Kidney glomerular epithelial cell (primary cell): ENCODE results near the gene SLC8A1.
A peak's percentile ranks its signal among the peaks of the same experiment; 100 is the strongest.

Experiments used
- DNase-seq: peaks from one replicate; lab custom pipeline; 2025; lab: John Stamatoyannopoulos, UW

SLC8A1 gene

DNA sequence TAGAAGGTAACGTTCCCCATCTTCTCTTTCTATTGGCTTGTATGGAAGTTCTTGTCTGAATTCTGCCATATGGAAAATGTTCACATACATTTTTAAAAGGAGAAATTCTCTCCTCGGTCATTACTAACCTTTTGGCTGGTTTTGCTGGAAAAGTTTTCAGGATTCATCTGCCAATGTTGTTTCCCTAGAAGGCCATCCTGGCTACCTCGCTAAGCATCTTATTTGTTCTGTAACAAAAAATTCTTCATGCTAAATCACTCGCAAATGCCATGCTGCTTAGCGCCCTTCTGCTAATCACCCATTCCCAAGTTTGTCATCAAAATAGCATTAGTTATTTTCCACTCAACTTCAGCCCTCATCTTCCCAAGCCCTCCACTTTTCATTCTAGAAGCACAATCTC, 262.0 kb downstream of the SLC8A1 start:
- DNase-seq: no peak

DNA sequence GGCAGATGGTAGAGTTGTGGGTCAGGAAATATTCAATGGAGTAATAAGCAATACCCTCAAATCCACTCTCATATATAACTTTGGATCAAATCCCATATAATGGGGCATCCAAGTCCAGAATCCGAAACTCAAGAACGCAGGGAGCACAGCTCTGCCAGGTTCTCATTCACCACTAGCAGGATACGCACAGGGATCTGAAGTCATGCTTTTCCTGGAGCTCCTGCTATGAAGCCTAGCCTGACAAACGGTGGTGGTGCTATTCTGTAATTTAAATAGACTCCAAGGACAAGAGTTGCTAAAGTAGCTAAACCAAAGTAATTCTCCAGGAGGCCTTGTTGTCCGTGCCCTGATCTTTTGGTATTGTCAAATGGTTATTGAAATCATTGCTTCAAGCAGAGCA, 264.8 kb downstream of the SLC8A1 start:
- no peak for DNase-seq

DNA sequence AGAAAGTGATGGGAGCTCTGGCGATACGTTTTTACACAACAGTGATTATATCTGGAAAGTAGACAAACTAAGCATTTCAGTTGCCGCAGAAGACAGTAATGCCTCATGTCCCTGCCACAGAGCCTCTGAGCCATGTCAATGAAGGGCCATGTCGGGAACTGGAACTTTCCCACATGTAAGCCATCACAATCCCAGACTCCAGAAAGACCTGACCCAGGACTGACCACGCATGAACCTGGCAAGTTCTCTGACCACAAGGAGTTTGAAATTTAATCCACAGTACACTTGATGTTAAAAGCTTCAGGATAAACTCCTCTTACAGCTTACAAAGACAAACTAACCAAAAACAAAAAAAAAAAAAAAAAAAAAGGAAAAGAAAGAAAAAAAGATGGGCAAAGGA, 267.3 kb downstream of the SLC8A1 start:
- DNase-seq: no peak

DNA sequence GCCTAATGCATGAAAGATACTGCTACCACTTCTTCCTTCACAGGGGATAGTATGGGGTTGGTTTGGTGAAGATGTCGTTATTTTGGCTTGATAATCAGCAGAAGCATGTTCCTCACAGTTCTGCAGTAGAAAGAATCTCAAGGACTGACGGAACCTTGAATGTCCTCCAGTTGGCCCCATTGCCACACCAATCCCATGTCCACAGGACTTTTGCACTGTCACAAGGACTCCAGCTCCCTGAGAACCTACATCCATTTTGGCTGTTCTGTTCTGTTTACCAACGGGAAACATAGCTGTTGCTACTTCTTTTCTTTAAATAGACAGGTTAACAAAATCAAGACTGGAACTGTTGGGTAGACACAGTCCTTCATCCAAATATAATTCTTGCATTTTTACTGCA, 270.0 kb downstream of the SLC8A1 start:
- DNase-seq: no peak

DNA sequence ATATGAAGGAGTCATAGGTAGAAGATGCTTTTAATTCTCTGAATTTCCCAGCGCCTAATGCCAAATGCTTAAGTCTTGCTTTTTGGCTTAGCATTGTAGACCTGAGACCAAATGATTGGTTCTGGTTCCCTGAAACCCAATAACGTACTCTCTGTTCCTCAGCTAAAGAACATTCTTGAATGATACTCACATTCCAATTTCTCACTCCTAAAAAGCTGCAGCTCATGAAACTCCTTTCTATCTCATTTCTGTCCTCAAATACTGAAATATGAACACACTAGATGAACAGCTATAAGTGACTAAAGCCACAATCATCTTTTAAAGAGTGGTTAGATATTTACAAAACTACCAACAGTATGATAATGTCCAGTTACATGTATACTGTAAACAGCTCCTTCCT, 272.1 kb downstream of the SLC8A1 start:
- no peak for DNase-seq

DNA sequence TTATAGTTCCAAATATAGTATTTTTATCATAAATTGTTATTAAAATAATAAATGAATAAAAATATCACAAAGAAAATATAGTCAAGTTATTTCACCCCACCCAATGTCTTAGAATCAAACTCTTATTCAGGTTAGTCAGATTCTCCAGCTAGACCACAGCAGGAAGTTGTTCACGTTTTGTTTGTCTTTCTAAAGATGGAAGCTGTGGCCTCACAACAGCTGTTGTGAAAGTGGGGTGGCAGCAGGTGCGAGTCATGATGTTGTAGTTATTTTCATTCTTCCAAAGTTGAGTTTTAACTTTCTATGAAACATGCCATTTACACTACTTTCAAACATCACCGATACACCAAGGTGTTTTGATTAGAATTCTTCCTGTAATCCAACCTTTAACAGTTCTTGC, 272.9 kb downstream of the SLC8A1 start:
- no peak for DNase-seq

DNA sequence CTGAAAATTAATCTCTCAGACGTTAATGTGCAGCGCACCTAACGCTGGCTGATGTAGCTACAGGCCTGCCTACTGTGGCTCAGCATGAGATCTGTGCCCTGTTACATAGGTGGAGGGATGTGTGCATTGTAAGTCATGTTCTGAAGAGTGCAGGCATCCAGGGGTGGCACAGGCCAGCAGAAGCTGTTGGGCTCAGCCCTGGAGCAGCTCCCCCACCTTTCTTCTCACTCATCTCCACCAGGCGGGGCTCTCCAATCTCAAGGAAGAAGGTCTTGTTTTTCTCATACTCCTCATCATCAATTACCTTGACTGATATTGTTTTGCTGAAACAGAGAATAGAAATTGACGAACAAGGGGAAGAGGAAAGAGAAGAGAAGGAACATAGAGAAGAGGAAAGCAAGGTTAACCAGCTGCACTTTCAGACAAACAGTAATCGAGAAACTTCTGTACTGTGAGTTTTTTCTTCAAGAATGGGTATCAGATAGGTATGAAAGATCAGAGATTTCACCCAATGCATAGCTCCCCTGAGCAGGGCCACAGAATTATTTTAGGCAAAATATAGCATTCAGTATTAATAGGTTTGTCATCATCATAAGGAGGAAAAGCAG, 273.6 kb downstream of the SLC8A1 start:
- no peak for DNase-seq

DNA sequence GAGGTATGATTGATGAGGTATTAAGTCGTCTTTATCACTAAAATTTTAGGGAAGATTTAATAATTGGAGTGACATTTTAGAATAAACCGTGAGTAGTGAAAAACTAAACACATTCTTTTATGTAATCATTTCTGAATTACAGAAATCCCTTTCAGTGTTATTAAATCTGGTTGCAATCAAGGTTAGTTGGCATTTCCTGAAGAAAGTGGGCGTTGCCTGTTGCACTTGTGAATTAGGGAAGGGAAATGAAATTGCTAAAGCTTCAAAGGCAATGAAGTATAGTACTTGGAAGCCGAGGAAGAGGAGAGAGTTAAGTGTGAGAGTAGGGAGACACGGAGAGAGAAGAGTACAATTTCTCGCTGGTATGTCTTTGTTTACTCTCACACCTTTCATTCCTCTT, 274.5 kb downstream of the SLC8A1 start:
- no peak for DNase-seq

DNA sequence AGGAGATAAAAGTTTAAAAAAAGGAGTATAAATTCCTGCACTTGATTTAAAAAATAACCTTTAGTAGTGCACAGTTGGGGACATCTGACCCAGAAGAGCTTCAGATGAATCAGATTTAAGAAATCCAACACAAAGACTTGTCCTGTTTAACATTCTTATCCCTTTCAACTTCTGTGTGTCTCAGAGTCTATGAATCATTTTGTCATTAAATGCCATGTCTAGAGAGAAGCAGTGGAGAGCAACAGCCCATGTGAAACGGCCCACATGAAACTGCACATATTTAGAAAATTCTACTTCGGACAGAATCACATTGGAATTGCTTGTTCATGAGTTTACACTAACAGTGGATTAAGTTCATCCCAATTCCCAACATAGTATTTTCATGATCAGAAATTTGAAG, 278.6 kb downstream of the SLC8A1 start:
- DNase-seq: peak; percentile 13

DNA sequence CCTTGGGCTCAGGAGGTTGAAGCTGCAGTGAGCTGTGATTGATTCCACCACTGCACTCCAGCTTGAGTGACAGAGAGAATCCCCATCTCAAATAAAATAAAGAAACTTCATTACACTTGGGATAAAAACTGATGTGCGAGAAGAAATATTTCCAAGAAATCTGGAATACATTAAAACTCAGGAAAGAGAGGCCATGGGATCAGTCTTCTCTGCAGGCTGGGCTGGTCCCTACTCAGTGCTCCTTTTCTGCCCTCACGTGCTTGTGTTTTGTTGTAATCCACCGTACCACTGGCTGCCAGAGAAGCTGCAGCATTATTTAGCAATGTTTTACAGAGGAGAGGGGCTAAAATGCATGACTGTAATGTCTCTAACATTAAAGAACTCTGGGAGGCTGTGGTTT, 282.0 kb downstream of the SLC8A1 start:
- no peak for DNase-seq

DNA sequence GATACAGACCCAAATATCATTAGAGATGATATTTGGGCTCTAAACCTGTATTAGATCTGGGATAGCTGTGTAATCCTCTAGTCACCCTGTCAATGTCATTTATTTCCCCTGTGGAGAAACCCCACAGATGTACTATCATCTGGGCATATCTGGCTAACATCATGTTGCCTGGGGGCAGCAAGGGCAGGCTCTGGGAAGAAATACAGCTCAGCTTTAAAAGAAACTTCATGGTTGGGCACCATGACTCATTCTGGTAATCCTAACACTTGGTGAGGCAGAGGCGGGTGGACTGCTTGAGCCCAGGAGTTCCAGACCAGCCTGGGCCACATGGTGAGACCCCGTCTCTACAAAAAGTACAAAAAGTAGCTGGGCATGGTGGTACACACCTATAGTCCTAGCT, 282.5 kb downstream of the SLC8A1 start:
- DNase-seq: no peak

DNA sequence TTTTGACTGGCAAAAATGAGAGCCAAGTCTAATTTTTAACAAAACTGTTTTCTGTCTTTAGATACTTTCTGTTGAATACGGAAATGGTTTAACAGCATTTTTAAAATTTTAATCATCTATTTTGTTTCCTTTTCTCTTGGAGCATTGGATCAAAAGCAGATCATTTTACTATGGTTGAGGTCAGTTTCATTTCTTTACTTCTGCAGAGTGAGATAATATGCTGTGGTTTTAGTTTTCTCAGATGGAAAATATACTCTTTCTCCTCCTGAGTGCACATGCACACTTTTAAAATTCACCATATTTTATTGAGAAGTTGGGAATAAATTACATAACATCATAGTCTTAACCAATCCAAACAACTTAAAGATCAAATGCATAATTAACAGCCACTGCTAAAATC, 283.3 kb downstream of the SLC8A1 start:
- no peak for DNase-seq

DNA sequence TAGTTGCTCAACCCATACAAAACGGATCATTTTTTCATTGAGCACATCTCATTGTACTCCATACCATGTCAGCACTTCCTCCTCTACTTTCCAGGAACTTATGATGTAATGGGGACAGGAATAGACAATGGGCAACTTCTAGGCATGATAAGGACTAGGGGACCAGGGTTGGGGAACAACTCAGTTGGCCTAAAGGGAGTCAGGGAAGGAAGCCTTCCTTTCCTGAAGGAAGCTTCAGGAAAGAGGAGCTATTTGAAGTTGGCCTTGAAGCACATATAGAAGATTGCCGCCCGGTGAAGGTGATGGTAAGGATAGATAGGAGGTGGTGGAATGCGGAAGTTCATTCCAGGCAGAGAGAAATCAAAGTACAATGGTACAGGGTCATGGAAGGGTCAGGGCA, 283.9 kb downstream of the SLC8A1 start:
- no peak for DNase-seq

DNA sequence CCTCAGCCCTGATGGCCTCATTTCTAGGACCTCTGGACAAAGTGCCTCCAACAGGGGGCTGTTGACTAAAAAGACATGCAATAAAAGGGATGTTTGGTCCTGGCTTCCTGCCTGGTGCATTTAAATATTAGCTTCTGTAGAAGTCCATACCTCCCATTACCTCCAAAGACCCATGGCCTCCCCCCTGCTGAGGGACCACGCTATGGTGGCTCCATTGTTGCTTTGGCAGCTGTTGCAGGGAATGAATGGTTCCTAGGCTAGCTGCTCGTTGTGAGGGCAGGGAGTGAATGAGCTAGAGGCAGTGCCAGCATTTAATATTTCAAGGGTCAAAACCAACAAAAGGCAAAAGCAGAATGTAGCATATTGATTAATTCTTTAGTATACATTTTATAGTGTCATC, 285.9 kb downstream of the SLC8A1 start:
- DNase-seq: no peak

DNA sequence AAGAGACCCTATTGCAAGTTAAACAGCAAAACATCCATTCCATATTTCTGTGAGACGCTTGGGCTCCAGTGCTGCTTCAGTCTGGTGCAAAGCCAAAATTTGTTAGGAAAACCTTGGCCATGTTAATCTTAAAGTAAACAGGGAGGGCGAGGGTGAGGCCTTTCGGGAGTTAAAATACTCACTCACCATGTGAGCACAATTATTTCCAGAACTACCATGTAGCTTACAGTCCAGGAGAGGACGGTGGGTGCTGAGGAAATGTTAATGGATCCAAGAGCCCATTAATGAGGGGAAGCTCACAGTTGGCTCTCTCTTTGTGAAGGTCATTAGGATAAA, 286.4 kb downstream of the SLC8A1 start:
- DNase-seq: no peak

DNA sequence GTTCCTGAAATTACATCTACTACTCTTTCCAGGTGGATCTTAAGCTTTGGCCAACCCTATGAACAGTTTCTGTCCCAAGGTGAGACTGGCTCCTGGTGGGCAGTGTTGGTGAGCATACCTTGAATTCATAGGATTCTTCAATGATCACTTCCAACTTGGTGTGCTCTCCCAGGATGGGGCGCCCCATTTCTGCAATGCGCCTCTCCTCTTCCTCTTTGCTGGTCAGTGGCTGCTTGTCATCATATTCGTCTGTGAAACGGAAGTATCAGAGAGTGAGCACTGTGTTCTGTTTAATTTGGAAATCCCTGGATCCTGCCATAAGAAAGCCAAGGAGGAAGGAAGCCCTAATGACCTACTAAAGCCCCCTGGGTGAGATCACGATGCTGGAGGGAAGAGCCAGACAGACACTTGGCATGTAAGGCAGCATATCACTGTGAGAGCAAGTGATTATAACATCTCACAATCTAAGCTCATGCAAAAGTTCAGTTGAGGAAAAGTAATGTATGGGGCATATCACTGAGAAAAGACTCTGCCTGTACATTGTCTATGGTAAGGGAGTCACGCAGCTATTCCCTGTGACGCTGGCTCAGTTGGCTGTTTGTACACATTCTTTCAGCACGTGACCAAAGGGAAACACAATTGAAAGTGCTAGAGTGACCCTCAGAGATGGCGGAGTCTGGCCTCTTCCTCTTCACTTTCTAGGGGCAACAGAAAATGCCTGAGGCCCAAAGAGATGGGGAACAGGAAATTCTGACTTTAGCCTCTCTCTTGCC, 287.0 kb downstream of the SLC8A1 start:
- DNase-seq: no peak

DNA sequence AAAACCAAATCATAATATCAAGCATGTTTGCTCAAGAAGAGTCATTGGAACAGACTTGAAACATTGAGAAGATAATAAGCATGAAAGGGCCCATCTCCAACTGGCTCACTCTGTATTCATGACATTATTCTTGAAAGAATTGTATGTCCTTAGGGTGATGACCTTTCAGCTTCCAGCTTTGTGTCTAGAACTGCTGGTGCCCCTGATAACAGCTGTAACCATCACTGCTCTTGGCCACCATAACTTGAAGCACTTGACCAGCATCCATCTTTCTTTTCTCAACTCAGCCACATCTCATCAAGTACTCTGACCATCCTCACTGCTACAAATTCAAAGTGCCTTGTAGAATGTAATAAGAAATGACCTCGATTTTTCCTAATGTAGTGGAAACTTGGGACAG, 289.9 kb downstream of the SLC8A1 start:
- DNase-seq: no peak

DNA sequence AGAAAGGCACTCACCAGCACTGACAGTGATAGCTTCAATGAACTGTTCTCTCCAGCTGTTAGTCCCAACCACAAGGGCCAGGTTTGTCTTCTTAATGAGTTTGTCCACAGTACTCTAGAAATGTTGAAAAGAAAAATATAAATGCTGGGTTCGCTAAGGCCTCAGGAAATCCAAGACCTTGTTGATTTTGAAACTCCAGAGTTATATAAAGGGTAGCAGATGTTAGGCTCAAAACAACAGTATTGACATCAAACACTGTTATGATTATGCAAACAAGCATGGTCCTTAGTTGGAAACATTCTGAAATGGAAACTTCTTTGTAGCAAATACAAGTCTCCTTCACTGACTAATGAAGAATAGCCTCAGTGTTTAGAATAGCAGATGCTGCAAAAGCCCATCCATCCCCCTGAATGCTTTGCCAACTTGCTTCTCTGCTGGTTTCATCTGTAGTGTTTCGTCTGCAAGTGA, 291.1 kb downstream of the SLC8A1 start:
- no peak for DNase-seq

DNA sequence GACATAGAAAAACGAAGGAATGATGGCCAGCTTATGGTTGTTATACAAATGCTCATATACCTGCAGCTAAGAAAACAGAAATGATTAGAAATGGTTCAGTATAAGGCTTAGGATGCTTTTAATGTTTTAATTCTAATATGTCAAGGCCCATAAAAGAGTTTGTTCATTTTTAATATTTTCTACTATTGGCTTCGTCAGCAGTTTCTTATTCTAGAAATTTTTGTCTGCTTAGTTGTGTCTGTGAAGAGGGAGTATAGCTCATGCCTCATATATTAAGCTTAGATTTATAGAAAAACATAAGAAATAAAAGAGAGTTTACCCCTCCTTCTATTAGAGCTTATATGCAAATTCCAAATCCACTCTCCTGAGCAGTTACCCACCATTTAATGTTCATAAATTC, 292.6 kb downstream of the SLC8A1 start:
- no peak for DNase-seq

DNA sequence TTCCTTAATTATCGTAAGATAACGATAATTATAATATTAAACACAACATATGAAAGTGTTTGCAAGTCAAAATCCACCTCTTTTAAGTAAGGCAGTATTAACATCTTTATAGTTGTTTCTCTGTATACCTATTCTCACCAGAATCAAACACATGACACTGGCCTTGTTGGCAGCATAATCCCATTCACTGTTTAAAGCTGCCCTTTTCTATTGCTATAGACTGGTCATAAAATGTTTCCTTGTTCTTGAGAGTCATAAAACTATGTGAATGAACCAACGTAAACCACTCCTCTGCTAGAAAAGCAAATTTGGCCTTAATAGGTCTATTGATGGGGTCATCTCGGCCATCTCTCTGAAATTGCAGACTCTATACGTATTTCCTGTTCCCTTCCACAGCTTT, 293.1 kb downstream of the SLC8A1 start:
- DNase-seq: no peak

DNA sequence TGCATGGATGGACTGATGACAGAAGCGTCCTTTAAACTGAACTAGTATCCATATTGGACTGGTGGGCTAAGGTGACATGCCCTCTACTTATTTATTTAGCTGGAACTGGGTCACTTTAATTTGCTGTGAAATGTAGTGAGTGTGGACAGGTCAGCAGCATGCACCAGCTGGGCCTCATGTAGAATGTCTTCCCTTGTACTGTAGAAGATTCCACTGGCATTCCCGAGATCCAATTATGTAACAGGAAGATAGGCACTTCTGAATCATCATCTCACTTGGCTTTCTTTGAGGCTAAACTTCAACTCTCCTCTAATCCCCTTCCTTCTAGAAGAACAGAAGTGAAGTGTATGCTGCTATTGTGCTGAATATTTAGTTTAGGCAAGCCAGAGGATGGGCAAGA, 296.2 kb downstream of the SLC8A1 start:
- DNase-seq: no peak

DNA sequence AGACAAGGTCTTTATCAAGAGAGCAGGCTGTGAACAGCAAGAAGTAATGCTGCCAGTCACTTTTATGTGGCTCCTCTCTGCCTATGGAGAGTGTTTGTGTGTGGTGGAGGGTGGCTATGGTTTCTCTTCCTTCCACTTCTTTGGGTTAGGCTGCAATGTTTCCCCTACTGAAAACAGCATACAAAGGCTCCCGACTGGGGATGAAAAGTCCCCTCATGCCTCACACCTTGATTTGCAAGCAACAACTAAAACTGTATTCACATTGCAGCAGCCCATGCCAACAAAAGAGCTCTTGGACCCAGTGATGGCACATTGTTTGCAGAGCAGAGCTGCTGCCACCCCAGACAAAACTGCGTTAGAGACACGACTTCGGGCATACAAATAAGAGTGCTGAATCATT, 301.6 kb downstream of the SLC8A1 start:
- DNase-seq: no peak

DNA sequence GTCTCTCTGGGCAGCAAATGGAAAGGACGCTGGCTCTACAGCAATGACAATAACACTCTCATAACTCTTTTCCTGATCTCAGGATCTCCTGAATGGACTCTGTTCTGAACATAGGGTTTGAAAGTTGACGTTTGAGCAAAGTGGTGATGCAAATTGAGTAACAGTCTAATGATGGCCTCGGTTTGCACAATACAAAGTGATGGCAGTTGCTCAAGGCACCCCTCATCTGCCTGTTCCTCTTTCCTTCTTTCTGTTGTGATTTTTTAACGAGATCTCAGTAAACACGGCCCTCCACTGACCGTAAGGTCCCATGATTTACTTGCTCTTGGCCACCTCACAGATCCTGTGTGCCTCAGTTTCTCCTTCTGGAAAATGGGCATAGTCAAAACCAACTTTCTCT, 303.6 kb downstream of the SLC8A1 start:
- no peak for DNase-seq

DNA sequence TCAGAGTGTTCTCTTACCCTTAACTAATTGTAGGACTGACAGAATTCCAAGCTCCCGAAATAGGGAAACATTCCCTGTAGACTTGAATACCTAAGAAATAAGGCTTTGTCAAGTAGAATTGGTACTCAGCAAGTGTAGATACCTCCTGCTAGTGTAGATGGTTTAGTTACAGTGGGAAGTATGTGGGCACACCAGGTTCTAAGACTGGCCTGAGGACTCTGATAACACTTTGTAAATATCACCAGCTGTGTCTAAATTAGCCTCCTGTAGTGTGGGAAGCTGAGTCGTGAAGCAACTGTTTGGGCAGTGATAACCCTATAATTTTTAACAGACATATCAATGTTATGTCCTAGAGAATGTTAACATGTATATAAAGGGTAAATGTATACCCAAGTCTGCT, 304.5 kb downstream of the SLC8A1 start:
- no peak for DNase-seq
